HEK293 (cell line): ENCODE data around the gene BLM.

ENCODE experiments used
- CTCF ChIA-PET: fragments of 350-600 bp; formaldehyde crosslinking; extraction: SDS; loops from one replicate; lab custom pipeline; 2021; ENCODE audit warnings: antibody characterized with exemption; lab: Yijun Ruan, JAX
- POLR2A ChIA-PET: fragments of 300-600 bp; formaldehyde crosslinking; extraction: SDS; loops from one replicate; lab custom pipeline; 2020; ENCODE audit warnings: antibody characterized with exemption, inconsistent platforms; lab: Yijun Ruan, JAX
- H3K27ac ChIP-seq: fragments of 200-500 bp; sonication (Bioruptor generic); 2 replicates; pipeline ENCODE4 v1.5.1; 2014; ENCODE audit warnings: low read depth, low read length, control low read depth, inconsistent platforms; ENCODE audit errors: extremely low read depth
- H3K36me3 ChIP-seq, 2 experiments: fragments of 200-500 bp in 1 of 2; sonication (Bioruptor generic) in 1 of 2; 1 replicate in 1 of 2; 2 replicates in 1 of 2; pipeline ENCODE4 v1.5.1; 2014 to 2017; ENCODE audit warnings: inconsistent platforms in 2 of 2, low read length in 2 of 2; ENCODE audit not compliant: control insufficient read depth in 2 of 2, insufficient read depth in 1 of 2
- H3K4me1 ChIP-seq: fragments of 200-500 bp; sonication (Bioruptor generic); 2 replicates; pipeline ENCODE4 v1.5.1; 2014; ENCODE audit warnings: mild to moderate bottlenecking, low read length, inconsistent platforms; ENCODE audit not compliant: control insufficient read depth, insufficient read depth
- H3K4me3 ChIP-seq: 2 replicates; pipeline ENCODE4 v1.5.1; 2011; ENCODE audit warnings: low read depth, mild to moderate bottlenecking, control low read depth, low read length, moderate library complexity
- H3K9me3 ChIP-seq: fragments of 200-500 bp; sonication (Bioruptor generic); 2 replicates; pipeline ENCODE4 v1.5.1; 2014; ENCODE audit warnings: low read depth, low read length, inconsistent platforms; ENCODE audit not compliant: control insufficient read depth, insufficient read depth
- ATF2 ChIP-seq: fragments of 450-650 bp; formaldehyde crosslinking; IDR thresholded peaks from 2 replicates; pipeline ENCODE4 v1.5.1; 2016; ENCODE audit warnings: missing biosample characterization, missing genetic modification characterization, low read depth
- BCL11A ChIP-seq: fragments of 450-650 bp; formaldehyde crosslinking; IDR thresholded peaks from 2 replicates; pipeline ENCODE4 v1.5.1; 2016; ENCODE audit warnings: low read depth, missing biosample characterization, missing genetic modification characterization
- GLI4 ChIP-seq: fragments of 450-650 bp; formaldehyde crosslinking; IDR thresholded peaks from 2 replicates; pipeline ENCODE4 v1.5.1; 2016; ENCODE audit warnings: missing biosample characterization, missing genetic modification characterization
- KLF16 ChIP-seq: fragments of 450-650 bp; formaldehyde crosslinking; IDR thresholded peaks from 2 replicates; pipeline ENCODE4 v1.5.1; 2017; ENCODE audit warnings: missing biosample characterization, missing genetic modification characterization
- PRDM1 ChIP-seq: fragments of 450-650 bp; formaldehyde crosslinking; IDR thresholded peaks from 2 replicates; pipeline ENCODE4; 2016; ENCODE audit warnings: missing biosample characterization, missing genetic modification characterization
- REST ChIP-seq: fragments of 450-650 bp; formaldehyde crosslinking; IDR thresholded peaks from 2 replicates; pipeline ENCODE4 v1.5.1; 2016; ENCODE audit warnings: missing biosample characterization, missing genetic modification characterization
- SETDB1 ChIP-seq: IDR thresholded peaks from one replicate; pipeline ENCODE4 v1.6.1; 2017; ENCODE audit warnings: mild to moderate bottlenecking, low read length, moderate library complexity, mixed read lengths; ENCODE audit not compliant: insufficient read length
- WT1 ChIP-seq: fragments of 450-650 bp; formaldehyde crosslinking; IDR thresholded peaks from 2 replicates; pipeline ENCODE4 v1.5.1; 2016; ENCODE audit warnings: missing biosample characterization, missing genetic modification characterization
- ZBTB20 ChIP-seq: fragments of 450-650 bp; formaldehyde crosslinking; IDR thresholded peaks from 2 replicates; pipeline ENCODE4 v1.5.1; 2016; ENCODE audit warnings: missing biosample characterization, missing genetic modification characterization
- ZBTB21 ChIP-seq: fragments of 450-650 bp; formaldehyde crosslinking; IDR thresholded peaks from 2 replicates; pipeline ENCODE4 v1.5.1; 2017; ENCODE audit warnings: missing biosample characterization, missing genetic modification characterization
- ZBTB48 ChIP-seq: fragments of 450-650 bp; formaldehyde crosslinking; IDR thresholded peaks from 2 replicates; pipeline ENCODE4 v1.5.1; 2016; ENCODE audit warnings: missing biosample characterization, missing genetic modification characterization
- ZFP37 ChIP-seq: fragments of 450-650 bp; formaldehyde crosslinking; IDR thresholded peaks from 2 replicates; pipeline ENCODE4 v1.5.1; 2016; ENCODE audit warnings: missing biosample characterization, missing genetic modification characterization
- ZFP69B ChIP-seq: fragments of 450-650 bp; formaldehyde crosslinking; IDR thresholded peaks from 2 replicates; pipeline ENCODE4 v1.5.1; 2016; ENCODE audit warnings: missing biosample characterization, missing genetic modification characterization
- ZNF132 ChIP-seq: fragments of 450-650 bp; formaldehyde crosslinking; IDR thresholded peaks from 2 replicates; pipeline ENCODE4 v1.5.1; 2017; ENCODE audit warnings: missing biosample characterization, missing genetic modification characterization, borderline replicate concordance
- ZNF19 ChIP-seq: fragments of 450-650 bp; formaldehyde crosslinking; IDR thresholded peaks from 2 replicates; pipeline ENCODE4; 2016; ENCODE audit warnings: missing biosample characterization, missing genetic modification characterization, low read depth
- ZNF324 ChIP-seq: fragments of 450-650 bp; formaldehyde crosslinking; IDR thresholded peaks from 2 replicates; pipeline ENCODE4 v1.5.1; 2016; ENCODE audit warnings: missing biosample characterization, missing genetic modification characterization
- ZNF335 ChIP-seq: fragments of 450-650 bp; formaldehyde crosslinking; conservative IDR thresholded peaks from 2 replicates; pipeline ENCODE4 v1.5.1; 2016; ENCODE audit warnings: missing biosample characterization, missing genetic modification characterization
- ZNF366 ChIP-seq: fragments of 450-650 bp; formaldehyde crosslinking; conservative IDR thresholded peaks from 2 replicates; pipeline ENCODE4 v1.5.1; 2016; ENCODE audit warnings: missing biosample characterization, missing genetic modification characterization
- ZNF416 ChIP-seq: fragments of 450-650 bp; formaldehyde crosslinking; IDR thresholded peaks from 2 replicates; pipeline ENCODE4 v1.5.1; 2016; ENCODE audit warnings: missing biosample characterization, missing genetic modification characterization
- ZNF501 ChIP-seq: fragments of 450-650 bp; formaldehyde crosslinking; IDR thresholded peaks from 2 replicates; pipeline ENCODE4 v1.5.1; 2016; ENCODE audit warnings: missing biosample characterization, missing genetic modification characterization
- ZNF555 ChIP-seq: fragments of 450-650 bp; formaldehyde crosslinking; conservative IDR thresholded peaks from 2 replicates; pipeline ENCODE4 v1.5.1; 2017; ENCODE audit warnings: missing biosample characterization, mild to moderate bottlenecking, missing genetic modification characterization, inconsistent platforms
- ZNF747 ChIP-seq: fragments of 450-650 bp; formaldehyde crosslinking; IDR thresholded peaks from 2 replicates; pipeline ENCODE4 v1.5.1; 2016; ENCODE audit warnings: missing biosample characterization, missing genetic modification characterization
- ZNF785 ChIP-seq: fragments of 450-650 bp; formaldehyde crosslinking; IDR thresholded peaks from 2 replicates; pipeline ENCODE4 v1.5.1; 2016; ENCODE audit warnings: missing biosample characterization, missing genetic modification characterization
- TF ChIP-seq, protein P1 (sequence below): fragments of 450-650 bp; formaldehyde crosslinking; IDR thresholded peaks from 2 replicates; pipeline ENCODE4 v1.5.1; 2016; ENCODE audit warnings: missing biosample characterization, missing genetic modification characterization
- TF ChIP-seq, protein P2 (sequence below): fragments of 450-650 bp; formaldehyde crosslinking; IDR thresholded peaks from 2 replicates; pipeline ENCODE4 v1.5.1; 2016; ENCODE audit warnings: missing biosample characterization, missing genetic modification characterization
- TF ChIP-seq, protein P3 (sequence below): fragments of 450-650 bp; formaldehyde crosslinking; IDR thresholded peaks from 2 replicates; pipeline ENCODE4 v1.5.1; 2016; ENCODE audit warnings: missing biosample characterization, missing genetic modification characterization

BLM gene

GRCh38 chr15:90716317-90716975 is 700 bp upstream of the BLM start:
- POLR2A ChIA-PET, result interaction anchor here (0.5 to 2.4 kb wide), 29 partner anchors 8 to 480 kb away, joined by 3 to 16 read pairs (median 4); partner anchors contain the start of genes FURIN, HDDC3, MAN2A2 and UNC45A
- H3K4me3 ChIP-seq, result peak overlapping the region; percentile 88
- CTCF ChIA-PET, result interaction anchor here (0.6 to 1.7 kb wide), 6 partner anchors 11 to 234 kb away, joined by 3 to 7 read pairs (median 3); no protein-coding TSS in a partner anchor
- TF ChIP-seq ZNF324 (tag by site-specific recombination) (peak; percentile 30; the same call in 1 of the 2 replicates), ZNF132 (tag by site-specific recombination) (no peak), ZBTB21 (tag by site-specific recombination) (0 out of 2 replicates have a peak, but pooled peaks have one; percentile 24), REST (no peak), ZFP69B (peak; percentile 38; the same call in 1 of the 2 replicates), BCL11A (tag by site-specific recombination) (no peak), SETDB1 (no peak), ZNF366 (tag by site-specific recombination) (peak; percentile 60), ZBTB48 (tag by site-specific recombination) (0 out of 2 replicates have a peak, but pooled peaks have one; percentile 41), ZNF785 (tag by site-specific recombination) (no peak), ZNF501 (peak; percentile 29; the same call in 1 of the 2 replicates), ZNF747 (tag by site-specific recombination) (no peak), ZNF416 (no peak), GLI4 (tag by site-specific recombination) (0 out of 2 replicates have a peak, but pooled peaks have one; percentile 26), ZBTB20 (tag by site-specific recombination) (no peak), ATF2 (no peak), ZNF19 (tag by site-specific recombination) (no peak), PRDM1 (tag by site-specific recombination) (peak; percentile 67), KLF16 (tag by site-specific recombination) (peak; percentile 60; the same call in 1 of the 2 replicates), ZNF555 (tag by site-specific recombination) (no peak), ZNF335 (tag by site-specific recombination) (peak; percentile 98), WT1 (no peak), ZFP37 (tag by site-specific recombination) (peak; percentile 55; the same call in 1 of the 2 replicates)
- TF ChIP-seq, protein P1, sequence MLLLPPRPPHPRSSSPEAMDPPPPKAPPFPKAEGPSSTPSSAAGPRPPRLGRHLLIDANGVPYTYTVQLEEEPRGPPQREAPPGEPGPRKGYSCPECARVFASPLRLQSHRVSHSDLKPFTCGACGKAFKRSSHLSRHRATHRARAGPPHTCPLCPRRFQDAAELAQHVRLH (tag by site-specific recombination), result 0 out of 2 replicates have a peak, but pooled peaks have one; percentile 16
- TF ChIP-seq, protein P2, sequence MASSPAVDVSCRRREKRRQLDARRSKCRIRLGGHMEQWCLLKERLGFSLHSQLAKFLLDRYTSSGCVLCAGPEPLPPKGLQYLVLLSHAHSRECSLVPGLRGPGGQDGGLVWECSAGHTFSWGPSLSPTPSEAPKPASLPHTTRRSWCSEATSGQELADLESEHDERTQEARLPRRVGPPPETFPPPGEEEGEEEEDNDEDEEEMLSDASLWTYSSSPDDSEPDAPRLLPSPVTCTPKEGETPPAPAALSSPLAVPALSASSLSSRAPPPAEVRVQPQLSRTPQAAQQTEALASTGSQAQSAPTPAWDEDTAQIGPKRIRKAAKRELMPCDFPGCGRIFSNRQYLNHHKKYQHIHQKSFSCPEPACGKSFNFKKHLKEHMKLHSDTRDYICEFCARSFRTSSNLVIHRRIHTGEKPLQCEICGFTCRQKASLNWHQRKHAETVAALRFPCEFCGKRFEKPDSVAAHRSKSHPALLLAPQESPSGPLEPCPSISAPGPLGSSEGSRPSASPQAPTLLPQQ, result peak; percentile 54
- TF ChIP-seq, protein P3, sequence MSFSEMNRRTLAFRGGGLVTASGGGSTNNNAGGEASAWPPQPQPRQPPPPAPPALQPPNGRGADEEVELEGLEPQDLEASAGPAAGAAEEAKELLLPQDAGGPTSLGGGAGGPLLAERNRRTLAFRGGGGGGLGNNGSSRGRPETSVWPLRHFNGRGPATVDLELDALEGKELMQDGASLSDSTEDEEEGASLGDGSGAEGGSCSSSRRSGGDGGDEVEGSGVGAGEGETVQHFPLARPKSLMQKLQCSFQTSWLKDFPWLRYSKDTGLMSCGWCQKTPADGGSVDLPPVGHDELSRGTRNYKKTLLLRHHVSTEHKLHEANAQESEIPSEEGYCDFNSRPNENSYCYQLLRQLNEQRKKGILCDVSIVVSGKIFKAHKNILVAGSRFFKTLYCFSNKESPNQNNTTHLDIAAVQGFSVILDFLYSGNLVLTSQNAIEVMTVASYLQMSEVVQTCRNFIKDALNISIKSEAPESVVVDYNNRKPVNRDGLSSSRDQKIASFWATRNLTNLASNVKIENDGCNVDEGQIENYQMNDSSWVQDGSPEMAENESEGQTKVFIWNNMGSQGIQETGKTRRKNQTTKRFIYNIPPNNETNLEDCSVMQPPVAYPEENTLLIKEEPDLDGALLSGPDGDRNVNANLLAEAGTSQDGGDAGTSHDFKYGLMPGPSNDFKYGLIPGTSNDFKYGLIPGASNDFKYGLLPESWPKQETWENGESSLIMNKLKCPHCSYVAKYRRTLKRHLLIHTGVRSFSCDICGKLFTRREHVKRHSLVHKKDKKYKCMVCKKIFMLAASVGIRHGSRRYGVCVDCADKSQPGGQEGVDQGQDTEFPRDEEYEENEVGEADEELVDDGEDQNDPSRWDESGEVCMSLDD (tag by site-specific recombination), result 0 out of 2 replicates have a peak, but pooled peaks have one; percentile 33
- TF ChIP-seq, all 188 proteins: peak for 14
- no peaks in the 10 kb centered on the region; the same call in 1 of the 2 replicates for H3K4me1 ChIP-seq
- peak overlapping the region; percentile 81 for H3K27ac ChIP-seq
- peaks cover 5 to 14% of the 10 kb centered on the region in 2 experiments for H3K36me3 ChIP-seq
- H3K9me3 ChIP-seq, result no peaks in the 10 kb centered on the region
